K562 (cell line): ENCODE measurements around the gene USB1. TPM values are rescaled to one million over a fixed set of nuclear protein-coding genes. Genes with fewer than 3 reads are reported as not detected.
A peak's percentile ranks its signal among the peaks of the same experiment; 100 is the strongest.

Source experiments
- DDX20 ChIP-seq: fragments of 450-650 bp; IDR thresholded peaks from 2 replicates; pipeline ENCODE4 v1.6.1; 2016; ENCODE audit warnings: missing genetic modification characterization, low read depth, mild to moderate bottlenecking, missing compliant biosample characterization, moderate library complexity
- DMBX1 ChIP-seq: fragments of 250-450 bp; sonication (Bioruptor Pico); IDR thresholded peaks from 2 replicates; pipeline ENCODE4 v1.8.0; 2022; ENCODE audit warnings: inconsistent platforms, mild to moderate bottlenecking, moderate library complexity, borderline replicate concordance
- ETV5 ChIP-seq: sonication (generic); formaldehyde crosslinking; IDR thresholded peaks from 2 replicates; pipeline ENCODE4 v1.4.0; 2020; ENCODE audit warnings: low read depth, mild to moderate bottlenecking, missing genetic modification reagents
- FOXM1 ChIP-seq, 2 experiments: fragments of 450-650 bp in 1 of 2; sonication (generic) in 1 of 2; formaldehyde crosslinking in 1 of 2; IDR thresholded peaks; 2 replicates each; pipeline versions ENCODE4 v1.6.1 to v1.9.0; 2017 to 2022; ENCODE audit warnings: low read depth in 2 of 2, mild to moderate bottlenecking in 2 of 2, missing genetic modification reagents in 1 of 2, moderate library complexity in 1 of 2
- RBM39 ChIP-seq: fragments of 200-400 bp; formaldehyde crosslinking; optimal IDR thresholded peaks from 2 replicates; pipeline ENCODE3; 2018; ENCODE audit warnings: low read depth, low read length
- RNF2 ChIP-seq: sonication (generic); IDR thresholded peaks from 2 replicates; pipeline ENCODE4 v1.6.1; 2016
- RUNX1 ChIP-seq: sonication (generic); IDR thresholded peaks from 2 replicates; pipeline ENCODE4 v1.6.1; 2016; ENCODE audit warnings: antibody characterized with exemption, low read depth
- TAF15 ChIP-seq: fragments of 200-400 bp; formaldehyde crosslinking; IDR thresholded peaks from 2 replicates; pipeline ENCODE4 v1.6.1; 2017; ENCODE audit warnings: mild to moderate bottlenecking, low read depth, low read length, moderate library complexity
- ZNF143 ChIP-seq: sonication (generic); formaldehyde crosslinking; IDR thresholded peaks from 2 replicates; pipeline ENCODE4 v1.9.0; 2022; ENCODE audit warnings: mild to moderate bottlenecking, missing genetic modification reagents
- ZNF449 ChIP-seq: fragments of 250-450 bp; sonication (Bioruptor Pico); IDR thresholded peaks from 2 replicates; pipeline ENCODE4 v1.8.0; 2022; ENCODE audit warnings: moderate library complexity, mild to moderate bottlenecking, inconsistent platforms
- polyA plus RNA-seq, 8 experiments: library from polyadenylated mRNA; depleted of rRNA in 4 of 8; stranded (reverse) in 5 of 8; unstranded in 3 of 8; fragments of >200 nt; fragmentation: Nextera tagmentation in 2 of 8; fragmentation: Illumina TruSeq in 1 of 8; extraction: Ambion mirVana in 2 of 8; extraction: Trizol in 1 of 8; gene quantifications; 2 replicates each; pipeline versions ENCODE4 v1.2.1 to v1.2.3, GENCODE V29; 2011 to 2014; ENCODE audit warnings: inconsistent platforms in 1 of 8, missing spikeins in 1 of 8
- total RNA-seq, 7 experiments: library from RNA; depleted of rRNA in 6 of 7; stranded (reverse); fragments of >200 nt in 6 of 7; fragmentation: Illumina TruSeq in 2 of 7; extraction: Trizol in 2 of 7; gene quantifications; 2 replicates each; pipeline versions ENCODE4 v1.2.1 to v1.2.3, GENCODE V29; 2011 to 2021; ENCODE audit warnings: low replicate concordance in 1 of 7
- TF ChIP-seq, protein P1 (sequence below): sonication (generic); formaldehyde crosslinking; IDR thresholded peaks from 2 replicates; pipeline ENCODE4 v1.8.0; 2022; ENCODE audit warnings: mild to moderate bottlenecking, low read depth, missing genetic modification reagents
- TF ChIP-seq, protein P2 (sequence below): fragments of 250-450 bp; sonication (Bioruptor Pico); IDR thresholded peaks from 2 replicates; pipeline ENCODE4 v1.9.0; 2021; ENCODE audit warnings: mild to moderate bottlenecking, inconsistent platforms
- TF ChIP-seq, protein P3 (sequence below): sonication (generic); formaldehyde crosslinking; IDR thresholded peaks from 2 replicates; pipeline ENCODE4 v1.5.0; 2020; ENCODE audit warnings: missing genetic modification reagents
- TF ChIP-seq, protein P4 (sequence below): fragments of 200-800 bp; sonication (Bioruptor generic); IDR thresholded peaks from 2 replicates; pipeline ENCODE4 v1.6.1; 2017; ENCODE audit warnings: missing genetic modification characterization, missing compliant biosample characterization

The USB1 gene
- total and polyA plus RNA-seq, 9 of the 15 experiments (the other 6 are each of a cell fraction or from before 2014, with no cell fraction given), result 11.6 to 73.6 (median 19.4) TPM

DNA sequence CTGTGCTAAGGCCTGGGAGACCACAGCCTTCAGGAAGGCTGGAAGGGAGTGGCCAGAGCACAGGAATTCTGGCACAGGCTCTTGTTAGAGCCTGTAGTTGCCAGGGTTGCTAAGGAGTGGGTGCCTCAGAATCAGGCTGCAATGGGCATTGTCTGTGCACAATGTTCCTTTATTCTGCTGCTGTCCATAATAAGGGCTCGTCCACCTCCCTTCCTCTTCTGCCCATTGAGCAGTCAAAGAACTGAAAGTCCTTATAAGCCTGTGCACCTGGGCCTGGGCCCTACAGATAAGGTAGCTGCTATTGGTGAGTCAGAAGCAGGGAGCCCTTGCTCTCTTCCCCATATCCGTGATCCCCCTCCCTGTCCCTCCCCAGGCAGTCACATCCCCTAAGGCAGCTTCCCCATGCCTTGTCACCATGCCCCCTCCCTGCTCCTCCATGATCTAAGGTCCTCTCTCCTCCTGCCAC is 24.8 kb upstream of the USB1 start (continued):
- TF ChIP-seq, protein P1, sequence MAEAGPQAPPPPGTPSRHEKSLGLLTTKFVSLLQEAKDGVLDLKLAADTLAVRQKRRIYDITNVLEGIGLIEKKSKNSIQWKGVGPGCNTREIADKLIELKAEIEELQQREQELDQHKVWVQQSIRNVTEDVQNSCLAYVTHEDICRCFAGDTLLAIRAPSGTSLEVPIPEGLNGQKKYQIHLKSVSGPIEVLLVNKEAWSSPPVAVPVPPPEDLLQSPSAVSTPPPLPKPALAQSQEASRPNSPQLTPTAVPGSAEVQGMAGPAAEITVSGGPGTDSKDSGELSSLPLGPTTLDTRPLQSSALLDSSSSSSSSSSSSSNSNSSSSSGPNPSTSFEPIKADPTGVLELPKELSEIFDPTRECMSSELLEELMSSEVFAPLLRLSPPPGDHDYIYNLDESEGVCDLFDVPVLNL (CRISPR knock-in tag), result no peak
- TF ChIP-seq TAF15 (no peak), DDX20 (tag) (no peak), RUNX1 (no peak), RNF2 (peak; percentile 62; the same call in 1 of the 2 replicates), FOXM1 (IDR thresholded peaks at IDR 0.05; ENCODE audit: low read depth) (peak; percentile 87), FOXM1 (CRISPR knock-in tag; IDR thresholded peaks at IDR 0.05; ENCODE audit: low read depth) (no peak), ETV5 (CRISPR knock-in tag) (no peak), RBM39 (no peak), ZNF449 (no peak), ZNF143 (CRISPR knock-in tag) (no peak), DMBX1 (CRISPR knock-in tag) (no peak)
- TF ChIP-seq, protein P2, sequence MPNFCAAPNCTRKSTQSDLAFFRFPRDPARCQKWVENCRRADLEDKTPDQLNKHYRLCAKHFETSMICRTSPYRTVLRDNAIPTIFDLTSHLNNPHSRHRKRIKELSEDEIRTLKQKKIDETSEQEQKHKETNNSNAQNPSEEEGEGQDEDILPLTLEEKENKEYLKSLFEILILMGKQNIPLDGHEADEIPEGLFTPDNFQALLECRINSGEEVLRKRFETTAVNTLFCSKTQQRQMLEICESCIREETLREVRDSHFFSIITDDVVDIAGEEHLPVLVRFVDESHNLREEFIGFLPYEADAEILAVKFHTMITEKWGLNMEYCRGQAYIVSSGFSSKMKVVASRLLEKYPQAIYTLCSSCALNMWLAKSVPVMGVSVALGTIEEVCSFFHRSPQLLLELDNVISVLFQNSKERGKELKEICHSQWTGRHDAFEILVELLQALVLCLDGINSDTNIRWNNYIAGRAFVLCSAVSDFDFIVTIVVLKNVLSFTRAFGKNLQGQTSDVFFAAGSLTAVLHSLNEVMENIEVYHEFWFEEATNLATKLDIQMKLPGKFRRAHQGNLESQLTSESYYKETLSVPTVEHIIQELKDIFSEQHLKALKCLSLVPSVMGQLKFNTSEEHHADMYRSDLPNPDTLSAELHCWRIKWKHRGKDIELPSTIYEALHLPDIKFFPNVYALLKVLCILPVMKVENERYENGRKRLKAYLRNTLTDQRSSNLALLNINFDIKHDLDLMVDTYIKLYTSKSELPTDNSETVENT (CRISPR knock-in tag), result no peak
- TF ChIP-seq, protein P3, sequence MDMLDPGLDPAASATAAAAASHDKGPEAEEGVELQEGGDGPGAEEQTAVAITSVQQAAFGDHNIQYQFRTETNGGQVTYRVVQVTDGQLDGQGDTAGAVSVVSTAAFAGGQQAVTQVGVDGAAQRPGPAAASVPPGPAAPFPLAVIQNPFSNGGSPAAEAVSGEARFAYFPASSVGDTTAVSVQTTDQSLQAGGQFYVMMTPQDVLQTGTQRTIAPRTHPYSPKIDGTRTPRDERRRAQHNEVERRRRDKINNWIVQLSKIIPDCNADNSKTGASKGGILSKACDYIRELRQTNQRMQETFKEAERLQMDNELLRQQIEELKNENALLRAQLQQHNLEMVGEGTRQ (CRISPR knock-in tag), result no peak
- TF ChIP-seq, protein P4, sequence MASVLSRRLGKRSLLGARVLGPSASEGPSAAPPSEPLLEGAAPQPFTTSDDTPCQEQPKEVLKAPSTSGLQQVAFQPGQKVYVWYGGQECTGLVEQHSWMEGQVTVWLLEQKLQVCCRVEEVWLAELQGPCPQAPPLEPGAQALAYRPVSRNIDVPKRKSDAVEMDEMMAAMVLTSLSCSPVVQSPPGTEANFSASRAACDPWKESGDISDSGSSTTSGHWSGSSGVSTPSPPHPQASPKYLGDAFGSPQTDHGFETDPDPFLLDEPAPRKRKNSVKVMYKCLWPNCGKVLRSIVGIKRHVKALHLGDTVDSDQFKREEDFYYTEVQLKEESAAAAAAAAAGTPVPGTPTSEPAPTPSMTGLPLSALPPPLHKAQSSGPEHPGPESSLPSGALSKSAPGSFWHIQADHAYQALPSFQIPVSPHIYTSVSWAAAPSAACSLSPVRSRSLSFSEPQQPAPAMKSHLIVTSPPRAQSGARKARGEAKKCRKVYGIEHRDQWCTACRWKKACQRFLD, result no peak
